CD4-positive, alpha-beta T cell (primary cell): ENCODE measurements around the gene MKI67. TPM values are rescaled to one million over a fixed set of nuclear protein-coding genes. Genes with fewer than 3 reads are reported as not detected.

Experiments used
- ATAC-seq: fragments of 200-7000 bp; cut with Tn5 transposase; one replicate; pipeline ENCODE4 v1.10.0; 2022; ENCODE audit warnings: mild to moderate bottlenecking; ENCODE audit not compliant: poor library complexity
- CTCF ChIA-PET: fragments of 350-600 bp; sonication (Branson Sonifier 250); formaldehyde crosslinking; loops from one replicate; lab custom pipeline; 2021; ENCODE audit warnings: antibody characterized with exemption, inconsistent platforms; lab: Charles Lee
- POLR2A ChIA-PET: fragments of 350-600 bp; sonication (Branson Sonifier 250); formaldehyde crosslinking; loops from one replicate; lab custom pipeline; 2021; ENCODE audit warnings: antibody characterized with exemption, inconsistent platforms; lab: Charles Lee
- DNase-seq, 14 experiments: peaks; one replicate each; pipeline ENCODE4 v3.0.0-alpha.2; 2013 to 2020; ENCODE audit warnings: mixed read lengths in 2 of 14
- H3K27ac ChIP-seq, 2 donors: one replicate each; pipeline versions ENCODE4 v1.5.1 to v1.7.0; 2013; ENCODE audit warnings: low read length in 2 of 2, low read depth in 1 of 2, mild to moderate bottlenecking in 1 of 2
- H3K27me3 ChIP-seq, 2 experiments: 1 replicate in 1 of 2; 2 replicates in 1 of 2; pipeline versions ENCODE4 v1.6.1 to v1.7.0; 2013; ENCODE audit warnings: low read length in 2 of 2, control low read depth in 1 of 2, mild to moderate bottlenecking in 1 of 2, moderate library complexity in 1 of 2; ENCODE audit not compliant: insufficient read depth in 2 of 2, control insufficient read depth in 1 of 2
- H3K36me3 ChIP-seq: one replicate; pipeline ENCODE4 v1.6.1; 2013; ENCODE audit warnings: low read length, control low read depth; ENCODE audit not compliant: insufficient read depth
- H3K4me1 ChIP-seq: one replicate; pipeline ENCODE4 v1.6.1; 2013; ENCODE audit warnings: low read length, control low read depth; ENCODE audit not compliant: insufficient read depth
- H3K4me3 ChIP-seq: one replicate; pipeline ENCODE4 v1.5.1; 2013; ENCODE audit warnings: mild to moderate bottlenecking, low read length, moderate library complexity
- H3K9me3 ChIP-seq, 2 experiments: 1 replicate in 1 of 2; 2 replicates in 1 of 2; pipeline versions ENCODE4 v1.6.1 to v1.7.0; 2013; ENCODE audit warnings: low read length in 2 of 2, mild to moderate bottlenecking in 2 of 2, control low read depth in 1 of 2, moderate library complexity in 1 of 2; ENCODE audit not compliant: control insufficient read depth in 1 of 2, insufficient read depth in 1 of 2
- H3K27ac Mint-ChIP-seq: one replicate; pipeline ENCODE4 v1.8.0; 2020; ENCODE audit warnings: mixed read lengths
- H3K27me3 Mint-ChIP-seq: one replicate; pipeline ENCODE4 v1.8.0; 2021; ENCODE audit warnings: mixed read lengths
- H3K36me3 Mint-ChIP-seq: one replicate; pipeline ENCODE4 v1.8.0; 2021; ENCODE audit warnings: low read depth, mixed read lengths
- H3K4me1 Mint-ChIP-seq: one replicate; pipeline ENCODE4 v1.8.0; 2021; ENCODE audit warnings: low read depth, mixed read lengths
- H3K4me3 Mint-ChIP-seq: one replicate; pipeline ENCODE4 v1.8.0; 2020; ENCODE audit warnings: mild to moderate bottlenecking, mixed read lengths
- H3K9me3 Mint-ChIP-seq: one replicate; pipeline ENCODE4 v1.8.0; 2020; ENCODE audit warnings: mixed read lengths
- intact Hi-C, 2 experiments: fragments of 100-400 bp; cut with DNase I in 1 of 2; cut with micrococcal nuclease in 1 of 2; formaldehyde crosslinking; loops; one replicate each; pipeline versions ENCODE4 v1.15.1 to v1.9.0; 2023 to 2025; cut with DNase I, micrococcal nuclease
- total RNA-seq, 174 experiments: library from RNA in 2 of 174; stranded (reverse) in 2 of 174; gene quantifications; one replicate each; pipeline ENCODE4 v1.2.3 and lab custom pipeline; 2021 to 2026
- TF ChIP-seq, protein P1 (sequence below): fragments of 200-600 bp; IDR thresholded peaks from one replicate; pipeline ENCODE4 v1.8.0; 2022; ENCODE audit warnings: antibody characterized with exemption, mild to moderate bottlenecking

Gene MKI67
- total RNA-seq, 2 experiments from 2014 or later = 0.92 to 1.2 TPM

DNA sequence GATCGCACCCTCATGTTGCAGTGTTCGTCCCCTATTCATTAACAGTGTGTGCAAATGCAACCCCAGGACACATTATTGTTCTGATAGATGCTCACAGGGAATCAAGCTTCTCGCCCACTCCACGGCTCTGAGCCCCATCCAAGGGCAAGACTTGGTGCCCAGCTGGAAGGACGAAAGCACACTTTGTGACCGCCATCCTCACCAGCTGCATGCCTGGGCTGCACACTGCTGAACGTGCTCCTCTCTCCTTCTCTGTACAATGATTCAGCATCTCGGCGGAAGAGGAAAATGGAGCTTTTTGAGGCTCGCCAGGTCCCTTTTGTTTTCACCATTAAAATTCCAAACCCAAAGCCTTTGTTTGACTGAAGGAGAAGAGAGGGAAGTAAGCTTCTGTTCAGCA is 41.9 kb downstream of the MKI67 start:
- no peak overlapping the region for H3K27ac Mint-ChIP-seq
- ATAC-seq (no peak), DNase-seq (no peak)
- Histone ChIP-seq H3K4me3 (no peak overlapping the region), H3K36me3 (peaks cover 52% of the 10 kb centered on the region), H3K27me3 (no peaks in the 10 kb centered on the region), H3K9me3 (no peaks in the 10 kb centered on the region), H3K27ac (no peak overlapping the region), H3K4me1 (peaks cover 5% of the 10 kb centered on the region)
- H3K4me1 Mint-ChIP-seq = no peaks in the 10 kb centered on the region
- intact Hi-C loops = no loop called here
- POLR2A ChIA-PET = interaction anchor here (1.3 kb wide), 1 partner anchor 21 kb away, joined by 6 read pairs; no protein-coding TSS in a partner anchor
- CTCF ChIA-PET = interaction anchor here (2.0 kb wide), 1 partner anchor 49 kb away, joined by 6 read pairs; no protein-coding TSS in a partner anchor
- no peaks in the 10 kb centered on the region for H3K9me3 Mint-ChIP-seq
- H3K27me3 Mint-ChIP-seq = no peaks in the 10 kb centered on the region
- H3K4me3 Mint-ChIP-seq = no peak overlapping the region
- TF ChIP-seq, protein P1, sequence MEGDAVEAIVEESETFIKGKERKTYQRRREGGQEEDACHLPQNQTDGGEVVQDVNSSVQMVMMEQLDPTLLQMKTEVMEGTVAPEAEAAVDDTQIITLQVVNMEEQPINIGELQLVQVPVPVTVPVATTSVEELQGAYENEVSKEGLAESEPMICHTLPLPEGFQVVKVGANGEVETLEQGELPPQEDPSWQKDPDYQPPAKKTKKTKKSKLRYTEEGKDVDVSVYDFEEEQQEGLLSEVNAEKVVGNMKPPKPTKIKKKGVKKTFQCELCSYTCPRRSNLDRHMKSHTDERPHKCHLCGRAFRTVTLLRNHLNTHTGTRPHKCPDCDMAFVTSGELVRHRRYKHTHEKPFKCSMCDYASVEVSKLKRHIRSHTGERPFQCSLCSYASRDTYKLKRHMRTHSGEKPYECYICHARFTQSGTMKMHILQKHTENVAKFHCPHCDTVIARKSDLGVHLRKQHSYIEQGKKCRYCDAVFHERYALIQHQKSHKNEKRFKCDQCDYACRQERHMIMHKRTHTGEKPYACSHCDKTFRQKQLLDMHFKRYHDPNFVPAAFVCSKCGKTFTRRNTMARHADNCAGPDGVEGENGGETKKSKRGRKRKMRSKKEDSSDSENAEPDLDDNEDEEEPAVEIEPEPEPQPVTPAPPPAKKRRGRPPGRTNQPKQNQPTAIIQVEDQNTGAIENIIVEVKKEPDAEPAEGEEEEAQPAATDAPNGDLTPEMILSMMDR = no peak
- H3K36me3 Mint-ChIP-seq = peaks cover 50% of the 10 kb centered on the region

DNA sequence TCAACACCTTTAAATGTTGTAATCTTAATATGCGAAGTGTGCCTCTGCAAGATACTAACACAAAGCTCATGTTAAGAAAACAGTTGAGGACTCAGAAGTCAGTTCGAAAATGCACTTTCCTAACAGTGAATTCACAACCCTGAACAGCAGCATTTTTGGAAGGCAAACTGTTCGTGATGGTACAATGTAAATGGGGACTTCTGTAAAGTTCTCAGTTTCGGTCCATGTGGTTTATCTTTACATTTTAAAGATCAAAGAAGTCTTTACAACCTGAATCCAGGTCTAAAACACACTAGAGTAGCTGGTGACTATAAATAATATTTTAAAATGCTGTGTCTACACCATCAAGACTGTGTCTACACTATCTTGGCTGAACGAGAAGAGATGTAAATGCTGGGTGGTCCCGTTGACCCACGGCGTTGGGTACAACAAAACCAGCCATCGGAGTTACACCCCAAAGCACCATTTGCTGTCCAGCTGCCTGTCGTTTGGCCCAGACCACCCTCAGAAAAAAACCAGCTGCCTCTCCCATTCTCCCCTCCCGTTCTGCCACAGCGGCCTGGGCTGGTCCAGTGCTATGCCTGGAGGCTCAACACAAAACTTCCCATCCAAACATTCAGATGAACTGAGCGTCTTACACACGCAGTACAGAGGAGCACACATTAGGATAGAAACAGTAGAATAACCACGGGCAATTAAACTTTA is 42.9 kb downstream of the MKI67 start:
- intact Hi-C loops = no loop called here
- Histone ChIP-seq H3K9me3 (no peaks in the 10 kb centered on the region), H3K36me3 (peaks cover 62% of the 10 kb centered on the region), H3K27ac (no peak overlapping the region), H3K27me3 (no peaks in the 10 kb centered on the region), H3K4me3 (no peak overlapping the region), H3K4me1 (peaks cover 5% of the 10 kb centered on the region)
- DNase-seq = no peak
- ATAC-seq = no peak
- H3K27ac Mint-ChIP-seq = no peak overlapping the region
- no peaks in the 10 kb centered on the region for H3K4me1 Mint-ChIP-seq
- H3K36me3 Mint-ChIP-seq = peaks cover 60% of the 10 kb centered on the region
- no peak overlapping the region for H3K4me3 Mint-ChIP-seq
- no peaks in the 10 kb centered on the region for H3K9me3 Mint-ChIP-seq
- TF ChIP-seq, protein P1 = no peak
- ChIA-PET CTCF (interaction anchor here (2.0 kb wide), 1 partner anchor 48 kb away, joined by 6 read pairs; no protein-coding TSS in a partner anchor), POLR2A (interaction anchor here (1.3 kb wide), 1 partner anchor 20 kb away, joined by 6 read pairs; no protein-coding TSS in a partner anchor)
- no peaks in the 10 kb centered on the region for H3K27me3 Mint-ChIP-seq

DNA sequence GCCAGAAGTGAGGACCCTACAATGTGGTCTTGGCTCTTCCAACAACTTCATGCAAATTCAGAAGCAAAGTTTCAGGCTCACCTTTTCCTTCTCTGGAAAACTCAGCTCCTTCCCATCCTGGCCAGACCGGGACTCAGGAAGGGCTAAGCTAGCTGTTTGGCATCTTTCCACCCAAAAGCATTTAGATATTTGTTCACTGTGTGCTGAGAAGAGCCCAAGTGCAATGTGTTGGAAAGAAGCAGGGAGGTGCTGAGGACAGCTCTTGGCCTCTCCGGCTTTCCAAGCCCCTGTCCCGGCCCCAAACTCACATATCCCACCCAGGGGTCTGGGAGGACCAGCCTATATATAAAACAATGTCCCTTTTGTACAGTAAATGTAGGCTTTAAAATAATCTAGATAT is 44.5 kb downstream of the MKI67 start:
- intact Hi-C loops = no loop called here
- H3K27ac Mint-ChIP-seq = no peak overlapping the region
- H3K4me1 ChIP-seq = no peaks in the 10 kb centered on the region
- no peaks in the 10 kb centered on the region for H3K27me3 Mint-ChIP-seq
- no peaks in the 10 kb centered on the region for H3K9me3 ChIP-seq
- H3K4me1 Mint-ChIP-seq = no peaks in the 10 kb centered on the region
- peaks cover 78% of the 10 kb centered on the region for H3K36me3 ChIP-seq
- TF ChIP-seq, protein P1 = no peak
- H3K36me3 Mint-ChIP-seq = peaks cover 75% of the 10 kb centered on the region
- POLR2A ChIA-PET = no interaction called here
- ATAC-seq = no peak
- H3K4me3 Mint-ChIP-seq = no peak overlapping the region
- CTCF ChIA-PET = interaction anchor here (1.8 kb wide), 1 partner anchor 46 kb away, joined by 5 read pairs; no protein-coding TSS in a partner anchor
- no peaks in the 10 kb centered on the region for H3K9me3 Mint-ChIP-seq
- H3K27ac ChIP-seq = no peak overlapping the region
- no peaks in the 10 kb centered on the region for H3K27me3 ChIP-seq
- no peak for DNase-seq
- H3K4me3 ChIP-seq = no peak overlapping the region
